Natural killer cell (primary cell): ENCODE data around the gene PRKG1. TPM values are rescaled to one million over a fixed set of nuclear protein-coding genes. Genes with fewer than 3 reads are reported as not detected.

Experiments used
- ATAC-seq, 3 donors: fragments of 150-1000 bp in 2 of 3; fragments of 200-7000 bp in 1 of 3; cut with Tn5 transposase; 1 replicate in 1 of 3; 2 replicates in 2 of 3; pipeline ENCODE4 v1.10.0; 2021; ENCODE audit warnings: mild to moderate bottlenecking in 2 of 3, moderate library complexity in 2 of 3
- DNase-seq, 2 donors: peaks; one replicate each; pipeline versions ENCODE4 v3.0.0 to v3.0.0-alpha.2; 2013 to 2021; ENCODE audit warnings: mixed read lengths in 1 of 2
- H3K27ac ChIP-seq: one replicate; pipeline ENCODE4 v1.5.1; 2013; ENCODE audit warnings: mild to moderate bottlenecking, low read length
- H3K27me3 ChIP-seq: one replicate; pipeline ENCODE4 v1.6.1; 2013; ENCODE audit warnings: low read length; ENCODE audit not compliant: control insufficient read depth, insufficient read depth
- H3K36me3 ChIP-seq: one replicate; pipeline ENCODE4 v1.6.1; 2013; ENCODE audit warnings: low read length; ENCODE audit not compliant: control insufficient read depth, insufficient read depth
- H3K4me1 ChIP-seq: one replicate; pipeline ENCODE4 v1.6.1; 2013; ENCODE audit warnings: low read length; ENCODE audit not compliant: control insufficient read depth, insufficient read depth
- H3K4me3 ChIP-seq: one replicate; pipeline ENCODE4 v1.5.1; 2013; ENCODE audit warnings: low read length
- H3K9me3 ChIP-seq: one replicate; pipeline ENCODE4 v1.6.1; 2013; ENCODE audit warnings: low read length; ENCODE audit not compliant: control insufficient read depth, insufficient read depth
- H3K27ac Mint-ChIP-seq, 2 donors: one replicate each; pipeline ENCODE4 v1.8.0; 2022; ENCODE audit warnings: mild to moderate bottlenecking in 2 of 2, mixed read lengths in 2 of 2, moderate library complexity in 1 of 2
- H3K27me3 Mint-ChIP-seq, 2 donors: one replicate each; pipeline ENCODE4 v1.8.0; 2022; ENCODE audit warnings: low read depth in 2 of 2, mixed read lengths in 2 of 2
- H3K36me3 Mint-ChIP-seq: one replicate; pipeline ENCODE4 v1.8.0; 2022; ENCODE audit warnings: mixed read lengths
- H3K4me1 Mint-ChIP-seq, 2 donors: one replicate each; pipeline ENCODE4 v1.8.0; 2022; ENCODE audit warnings: mixed read lengths in 2 of 2
- H3K4me3 Mint-ChIP-seq: one replicate; pipeline ENCODE4 v1.8.0; 2022; ENCODE audit warnings: mild to moderate bottlenecking, moderate library complexity, mixed read lengths
- H3K9me3 Mint-ChIP-seq, 2 donors: one replicate each; pipeline ENCODE4 v1.8.0; 2022; ENCODE audit warnings: mixed read lengths in 2 of 2
- WGBS: methylation state at CpG from one replicate; pipeline ENCODE4 v1.1.7; 2013; ENCODE audit warnings: missing lambda C conversion rate; ENCODE audit not compliant: insufficient coverage; 5-methylcytosine and 5-hydroxymethylcytosine counted together
- intact Hi-C: fragments of 100-400 bp; cut with micrococcal nuclease; formaldehyde crosslinking; loops from one replicate; pipeline ENCODE4 v1.14.2; 2022
- total RNA-seq, 4 donors: library from RNA; stranded (reverse); fragments of 120-200 nt in 1 of 4; gene quantifications; one replicate each; pipeline versions ENCODE4 v1.2.3 to v1.2.4, GENCODE V29; 2013 to 2022
- TF ChIP-seq, protein P1 (sequence below): fragments of 200-600 bp; IDR thresholded peaks from one replicate; pipeline ENCODE4 v1.8.0; 2022; ENCODE audit warnings: antibody characterized with exemption

PRKG1 gene
- total RNA-seq, 3 donors from 2014 or later (not counting 1 experiment from before 2014, with no cell fraction given): 0.23 to 0.41 (median 0.35) TPM

DNA sequence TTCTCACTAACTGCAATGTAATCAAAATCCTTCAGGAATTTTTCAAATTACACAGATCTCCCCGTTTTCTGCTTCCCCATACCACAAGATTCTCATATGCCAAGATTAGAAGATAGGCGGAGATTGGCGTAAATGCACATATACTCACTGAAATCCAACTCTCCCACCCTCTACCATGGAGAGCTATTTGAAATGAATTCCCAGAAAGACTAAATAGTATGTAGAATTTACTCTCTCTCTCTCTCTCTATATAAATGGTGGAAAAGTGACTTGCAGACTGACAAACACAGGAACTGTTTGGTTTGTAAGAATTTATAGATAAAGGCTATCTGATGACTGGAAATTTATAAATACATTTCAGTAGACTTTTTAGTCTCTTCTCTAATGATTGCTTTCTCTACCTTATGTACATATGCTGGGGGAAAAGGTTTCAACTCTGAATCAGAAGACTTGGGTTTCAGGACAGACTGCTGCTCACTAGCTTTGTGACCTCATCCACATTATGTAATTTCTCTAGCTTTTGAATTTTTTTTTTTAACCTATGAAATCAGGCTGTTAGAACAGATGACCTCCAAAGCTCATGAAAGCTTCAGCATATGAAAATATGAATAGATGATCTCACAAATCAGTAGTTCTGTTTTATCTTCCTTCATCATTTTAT, 692.9 kb downstream of the PRKG1 start:
- intact Hi-C loops: no loop called here
- no peaks in the 10 kb centered on the region for H3K27me3 ChIP-seq
- H3K4me1 ChIP-seq: no peaks in the 10 kb centered on the region
- no peak overlapping the region for H3K4me3 Mint-ChIP-seq
- no peak overlapping the region for H3K27ac ChIP-seq
- TF ChIP-seq, protein P1, sequence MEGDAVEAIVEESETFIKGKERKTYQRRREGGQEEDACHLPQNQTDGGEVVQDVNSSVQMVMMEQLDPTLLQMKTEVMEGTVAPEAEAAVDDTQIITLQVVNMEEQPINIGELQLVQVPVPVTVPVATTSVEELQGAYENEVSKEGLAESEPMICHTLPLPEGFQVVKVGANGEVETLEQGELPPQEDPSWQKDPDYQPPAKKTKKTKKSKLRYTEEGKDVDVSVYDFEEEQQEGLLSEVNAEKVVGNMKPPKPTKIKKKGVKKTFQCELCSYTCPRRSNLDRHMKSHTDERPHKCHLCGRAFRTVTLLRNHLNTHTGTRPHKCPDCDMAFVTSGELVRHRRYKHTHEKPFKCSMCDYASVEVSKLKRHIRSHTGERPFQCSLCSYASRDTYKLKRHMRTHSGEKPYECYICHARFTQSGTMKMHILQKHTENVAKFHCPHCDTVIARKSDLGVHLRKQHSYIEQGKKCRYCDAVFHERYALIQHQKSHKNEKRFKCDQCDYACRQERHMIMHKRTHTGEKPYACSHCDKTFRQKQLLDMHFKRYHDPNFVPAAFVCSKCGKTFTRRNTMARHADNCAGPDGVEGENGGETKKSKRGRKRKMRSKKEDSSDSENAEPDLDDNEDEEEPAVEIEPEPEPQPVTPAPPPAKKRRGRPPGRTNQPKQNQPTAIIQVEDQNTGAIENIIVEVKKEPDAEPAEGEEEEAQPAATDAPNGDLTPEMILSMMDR: no peak
- DNase-seq (no peak), ATAC-seq (no peak)
- H3K4me1 Mint-ChIP-seq: no peaks in the 10 kb centered on the region
- peaks cover 8% of the 10 kb centered on the region for H3K36me3 Mint-ChIP-seq
- WGBS: 90% methylated on average over 3 of the region's 3 CpGs
- no peak overlapping the region for H3K27ac Mint-ChIP-seq
- H3K9me3 Mint-ChIP-seq: peaks cover 0 to 8% of the 10 kb centered on the region in 2 donors
- H3K4me3 ChIP-seq: no peak overlapping the region
- H3K36me3 ChIP-seq: no peaks in the 10 kb centered on the region
- H3K27me3 Mint-ChIP-seq: peaks cover 0 to 10% of the 10 kb centered on the region in 2 donors
- H3K9me3 ChIP-seq: no peaks in the 10 kb centered on the region

DNA sequence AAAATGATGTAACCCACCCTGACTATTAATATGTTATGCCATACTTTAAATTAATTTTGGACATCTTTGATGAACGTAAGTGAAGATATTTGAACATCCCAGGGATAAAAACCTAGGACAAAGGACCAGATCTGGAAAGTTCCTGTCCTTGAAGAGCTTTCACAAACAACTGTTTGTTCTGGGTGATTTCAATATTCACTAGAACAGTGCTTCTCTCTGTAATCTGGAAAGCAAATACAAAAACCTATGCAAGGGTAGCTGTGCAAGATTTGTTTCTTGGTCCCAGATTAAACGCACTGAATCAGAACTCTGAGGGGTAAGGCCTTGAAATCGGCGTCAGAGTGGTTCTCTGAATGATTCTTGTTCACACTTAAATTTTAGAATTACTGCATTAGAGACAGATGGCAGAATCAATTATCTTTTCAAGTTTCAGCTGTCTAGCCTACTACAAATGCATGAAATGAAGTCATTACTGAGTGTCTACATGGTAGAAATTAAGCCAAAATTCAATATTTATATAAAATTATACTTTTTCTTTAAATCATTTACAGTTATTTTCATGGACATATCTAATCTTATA, 694.7 kb downstream of the PRKG1 start:
- Histone ChIP-seq H3K27me3 (no peaks in the 10 kb centered on the region), H3K4me3 (no peak overlapping the region), H3K4me1 (no peaks in the 10 kb centered on the region), H3K36me3 (no peaks in the 10 kb centered on the region), H3K27ac (no peak overlapping the region), H3K9me3 (no peaks in the 10 kb centered on the region)
- Mint-ChIP-seq H3K36me3 (peaks cover 8% of the 10 kb centered on the region), H3K4me3 (no peak overlapping the region), H3K27me3 (peaks cover 0 to 10% of the 10 kb centered on the region in 2 donors), H3K27ac (no peak overlapping the region), H3K4me1 (no peaks in the 10 kb centered on the region), H3K9me3 (peaks cover 0 to 8% of the 10 kb centered on the region in 2 donors)
- DNase-seq (no peak), ATAC-seq (no peak)
- 92% methylated on average over 4 of the region's 4 CpGs for WGBS
- intact Hi-C loops: no loop called here
- TF ChIP-seq, protein P1: no peak

DNA sequence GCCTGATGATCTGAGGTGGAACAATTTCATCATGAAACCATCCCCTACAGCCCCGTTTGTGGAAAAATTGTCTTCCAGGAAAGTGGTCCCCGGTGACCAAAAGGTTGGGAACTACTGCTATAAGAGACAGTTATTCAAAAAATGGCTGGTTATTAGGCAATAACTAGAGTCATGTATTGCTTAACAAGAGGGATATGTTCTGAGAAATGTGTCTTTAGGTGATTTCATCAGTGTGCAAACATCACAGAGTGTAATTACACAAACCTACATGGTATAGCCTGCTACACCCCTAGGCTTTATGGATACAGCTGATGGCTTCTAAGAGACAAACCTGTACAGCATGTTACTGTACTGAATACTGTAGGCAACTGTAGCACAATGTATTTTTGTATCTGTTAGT, 696.4 kb downstream of the PRKG1 start:
- ATAC-seq (no peak), DNase-seq (no peak)
- H3K9me3 Mint-ChIP-seq: peaks cover 0 to 8% of the 10 kb centered on the region in 2 donors
- peaks cover 8% of the 10 kb centered on the region for H3K36me3 Mint-ChIP-seq
- no peaks in the 10 kb centered on the region for H3K4me1 ChIP-seq
- intact Hi-C loops: no loop called here
- H3K4me3 ChIP-seq: no peak overlapping the region
- H3K9me3 ChIP-seq: no peaks in the 10 kb centered on the region
- no peaks in the 10 kb centered on the region for H3K27me3 ChIP-seq
- TF ChIP-seq, protein P1: no peak
- H3K27ac ChIP-seq: no peak overlapping the region
- no peak overlapping the region for H3K27ac Mint-ChIP-seq
- no peaks in the 10 kb centered on the region for H3K36me3 ChIP-seq
- peaks cover 0 to 10% of the 10 kb centered on the region in 2 donors for H3K27me3 Mint-ChIP-seq
- no peaks in the 10 kb centered on the region for H3K4me1 Mint-ChIP-seq
- 92% methylated on average over 1 of the region's 2 CpGs for WGBS
- no peak overlapping the region for H3K4me3 Mint-ChIP-seq
